ENCODE measurements around the gene TIMM17A.

- TF ChIP-seq ZFP30 (CRISPR knock-in tag; IDR thresholded peaks at IDR 0.05) = no peak
- no peak for TF ChIP-seq PATZ1 (CRISPR knock-in tag; IDR thresholded peaks at IDR 0.05; ENCODE audit: borderline replicate concordance)
- no peak for TF ChIP-seq SNAI2 (CRISPR knock-in tag; IDR thresholded peaks at IDR 0.05)
- TF ChIP-seq ZC3H10 (CRISPR knock-in tag; IDR thresholded peaks at IDR 0.05) = no peak
- no peak for TF ChIP-seq ZNF565 (CRISPR knock-in tag; conservative IDR thresholded peaks at IDR 0.05; ENCODE audit: low read depth)
- TF ChIP-seq POU6F1 (CRISPR knock-in tag; IDR thresholded peaks at IDR 0.05; ENCODE audit: borderline replicate concordance, low read depth) = no peak
Observed at GRCh38 chr1:201955729-201956143, 433 bp downstream of the TIMM17A start.

All from SK-N-SH treated with all-trans-retinoic acid at 6 μM for 48 hours (cell line).